Measurements from ENCODE around the gene TOMT.

TOMT gene

DNA sequence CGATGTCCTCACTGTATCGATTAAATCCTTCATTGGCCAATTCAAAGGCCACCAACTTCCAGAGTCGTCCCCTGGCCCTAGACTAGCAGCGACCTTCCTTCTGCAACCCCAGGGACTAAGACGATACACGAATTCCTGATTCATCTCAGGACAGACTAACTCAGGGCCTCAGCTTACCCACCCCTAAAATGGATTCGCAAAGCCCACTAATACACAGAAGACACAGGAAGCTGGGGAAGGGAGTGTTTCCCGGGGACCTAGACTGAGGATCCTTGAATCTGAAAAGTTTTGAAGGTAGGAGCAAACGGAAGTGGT lies 3.1 kb upstream of the TOMT start:
- H3K4me3 Mint-ChIP-seq: peak overlapping the region; percentile 96
- H3K27ac Mint-ChIP-seq: peak overlapping the region; percentile 92
- H3K4me1 Mint-ChIP-seq (ENCODE audit: low read depth): peaks cover 60% of the 10 kb centered on the region

DNA sequence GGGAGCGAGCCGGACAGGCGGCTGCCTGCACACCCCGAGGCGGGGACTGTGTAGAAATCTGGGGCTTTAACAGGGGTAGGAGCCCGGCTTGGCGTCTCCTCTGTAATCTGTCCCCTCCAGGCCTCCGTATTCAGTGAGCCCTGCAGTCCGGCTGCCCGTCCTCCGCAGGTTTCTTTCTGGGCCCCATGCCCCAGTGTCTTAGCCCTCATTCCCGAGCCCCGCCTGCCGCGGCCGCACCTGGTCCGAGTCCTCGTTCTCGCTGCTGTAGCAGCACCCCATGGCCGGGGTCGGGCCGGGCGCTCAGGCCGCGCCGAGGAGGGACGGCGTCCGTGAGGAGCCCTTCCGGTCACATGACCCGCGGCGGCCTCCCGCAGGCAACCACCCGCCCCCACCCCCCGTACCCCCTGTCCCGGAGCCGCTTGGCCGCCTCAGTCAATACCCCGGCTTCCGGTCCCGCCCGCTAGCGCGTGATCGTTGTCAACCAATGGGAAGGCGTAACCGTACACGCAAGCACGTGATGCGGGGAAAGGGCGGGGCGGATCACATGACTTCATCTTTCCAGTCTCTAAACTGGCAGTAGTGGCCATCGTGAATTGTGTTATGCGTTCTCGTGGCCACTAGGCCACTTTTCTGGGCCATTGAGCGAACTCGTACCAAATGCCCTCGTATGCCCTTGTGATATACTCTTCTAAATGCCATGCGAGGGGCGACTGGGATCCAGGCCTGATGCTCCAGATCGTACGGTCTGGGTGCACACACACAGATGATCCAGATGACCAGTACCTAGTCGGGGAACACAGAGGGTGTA lies 2.6 kb upstream of the TOMT start, which contains the start of gene LAMTOR1:
TSS of gene LAMTOR1 (minus strand) at position 352 of the 808 bp plus-strand sequence. CDS start at position 279, 73 bp downstream.
- Mint-ChIP-seq H3K27me3 (no peaks in the 10 kb centered on the region), H3K4me3 (peak within 1 kb of the TSS; percentile 96), H3K36me3 (ENCODE audit: low read depth) (peaks cover 86% of the 10 kb centered on the region), H3K27ac (peak within 1 kb of the TSS; percentile 92), H3K9me3 (peaks cover 5% of the 10 kb centered on the region), H3K4me1 (ENCODE audit: low read depth) (peaks cover 54% of the 10 kb centered on the region)
- intact Hi-C loops (cut with micrococcal nuclease): loop anchor here (1.0 to 5.0 kb wide), 3 partner anchors 9 to 119 kb away; partner anchors contain the start of genes ANAPC15 and INPPL1

More for the DNA sequence above, 3.1 kb upstream of the TOMT start:
- H3K9me3 Mint-ChIP-seq: peaks cover 5% of the 10 kb centered on the region
- peaks cover 86% of the 10 kb centered on the region for H3K36me3 Mint-ChIP-seq (ENCODE audit: low read depth)
- intact Hi-C loops (cut with micrococcal nuclease): loop anchor here (2.0 to 5.0 kb wide), 2 partner anchors 42 to 120 kb away; partner anchors contain the start of gene INPPL1
- no peaks in the 10 kb centered on the region for H3K27me3 Mint-ChIP-seq

DNA sequence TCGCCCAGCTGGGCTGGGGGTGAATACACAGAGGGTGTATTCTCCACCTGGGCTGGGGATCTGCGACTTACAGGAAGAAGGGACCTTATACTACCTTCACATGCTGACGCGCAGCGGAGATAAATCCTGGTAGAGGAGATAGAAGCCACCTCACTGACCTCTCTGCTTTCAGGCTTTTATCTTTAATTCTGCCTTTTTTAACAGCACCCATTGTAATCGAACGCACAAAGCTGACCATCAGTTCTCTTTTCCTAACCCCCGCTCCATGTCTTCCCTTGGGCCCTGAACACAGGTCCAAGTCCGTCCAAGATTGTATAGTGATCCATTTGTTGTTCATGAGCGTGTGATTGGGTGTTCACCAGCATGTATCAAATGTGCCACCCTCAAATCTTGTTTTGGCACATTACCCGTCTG lies 2.0 kb upstream of the TOMT start:
- H3K27me3 Mint-ChIP-seq: no peaks in the 10 kb centered on the region
- peaks cover 86% of the 10 kb centered on the region for H3K36me3 Mint-ChIP-seq (ENCODE audit: low read depth)
- peak overlapping the region; percentile 96 for H3K4me3 Mint-ChIP-seq
- intact Hi-C loops (cut with micrococcal nuclease): loop anchor here (1.0 to 5.0 kb wide), 3 partner anchors 9 to 119 kb away; partner anchors contain the start of genes ANAPC15 and INPPL1
- H3K9me3 Mint-ChIP-seq: peaks cover 5% of the 10 kb centered on the region
- peak overlapping the region; percentile 92 for H3K27ac Mint-ChIP-seq
- H3K4me1 Mint-ChIP-seq (ENCODE audit: low read depth): peaks cover 51% of the 10 kb centered on the region

DNA sequence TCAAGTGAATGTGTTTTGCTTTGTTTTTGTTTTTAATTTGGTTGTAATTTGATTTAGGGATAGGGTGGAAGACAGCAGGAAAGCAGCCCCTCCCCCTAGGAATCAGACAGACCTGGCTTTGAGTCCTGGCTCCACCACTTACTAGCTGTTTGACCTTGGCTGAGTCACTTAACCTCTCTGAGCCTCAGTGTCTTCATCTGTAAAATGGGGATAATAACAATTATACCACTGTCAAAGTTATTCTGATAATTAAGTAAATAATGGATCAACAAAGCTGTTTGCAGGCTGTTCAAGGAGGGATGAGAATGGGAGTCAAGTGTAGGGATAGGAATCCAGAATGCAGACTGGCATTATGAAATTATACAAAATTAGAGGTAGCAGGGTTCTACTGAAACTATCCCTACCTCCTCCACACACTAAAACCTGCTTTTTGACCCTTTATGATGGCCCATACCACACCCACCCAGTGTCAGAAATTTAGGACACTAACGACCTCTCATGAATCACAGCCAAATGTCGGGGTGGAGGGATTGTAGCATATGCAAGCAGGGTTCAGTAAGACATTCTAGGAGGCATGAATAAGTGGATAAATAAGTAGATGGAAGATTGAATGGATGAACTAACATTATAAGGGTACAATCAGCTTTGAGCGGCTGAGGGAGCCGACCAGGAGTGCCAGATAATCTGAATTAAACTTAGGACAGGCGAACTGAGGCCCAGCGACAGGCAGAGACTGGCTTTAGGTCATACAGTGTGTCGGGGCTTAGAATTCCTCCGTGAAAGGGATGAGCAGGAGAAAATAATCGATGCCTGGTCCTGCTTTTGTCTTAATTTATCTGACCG lies 5.8 kb downstream of the TOMT start:
- intact Hi-C loops (cut with micrococcal nuclease): loop anchor here (1.0 kb wide), 2 partner anchors 8 to 112 kb away; partner anchors contain the start of gene LAMTOR1
- H3K36me3 Mint-ChIP-seq (ENCODE audit: low read depth): peaks cover 41% of the 10 kb centered on the region
- peak overlapping the region; percentile 100 for H3K27ac Mint-ChIP-seq
- peaks cover 34% of the 10 kb centered on the region for H3K4me1 Mint-ChIP-seq (ENCODE audit: low read depth)
- peak overlapping the region; percentile 93 for H3K4me3 Mint-ChIP-seq
- H3K9me3 Mint-ChIP-seq: no peaks in the 10 kb centered on the region
- H3K27me3 Mint-ChIP-seq: no peaks in the 10 kb centered on the region

DNA sequence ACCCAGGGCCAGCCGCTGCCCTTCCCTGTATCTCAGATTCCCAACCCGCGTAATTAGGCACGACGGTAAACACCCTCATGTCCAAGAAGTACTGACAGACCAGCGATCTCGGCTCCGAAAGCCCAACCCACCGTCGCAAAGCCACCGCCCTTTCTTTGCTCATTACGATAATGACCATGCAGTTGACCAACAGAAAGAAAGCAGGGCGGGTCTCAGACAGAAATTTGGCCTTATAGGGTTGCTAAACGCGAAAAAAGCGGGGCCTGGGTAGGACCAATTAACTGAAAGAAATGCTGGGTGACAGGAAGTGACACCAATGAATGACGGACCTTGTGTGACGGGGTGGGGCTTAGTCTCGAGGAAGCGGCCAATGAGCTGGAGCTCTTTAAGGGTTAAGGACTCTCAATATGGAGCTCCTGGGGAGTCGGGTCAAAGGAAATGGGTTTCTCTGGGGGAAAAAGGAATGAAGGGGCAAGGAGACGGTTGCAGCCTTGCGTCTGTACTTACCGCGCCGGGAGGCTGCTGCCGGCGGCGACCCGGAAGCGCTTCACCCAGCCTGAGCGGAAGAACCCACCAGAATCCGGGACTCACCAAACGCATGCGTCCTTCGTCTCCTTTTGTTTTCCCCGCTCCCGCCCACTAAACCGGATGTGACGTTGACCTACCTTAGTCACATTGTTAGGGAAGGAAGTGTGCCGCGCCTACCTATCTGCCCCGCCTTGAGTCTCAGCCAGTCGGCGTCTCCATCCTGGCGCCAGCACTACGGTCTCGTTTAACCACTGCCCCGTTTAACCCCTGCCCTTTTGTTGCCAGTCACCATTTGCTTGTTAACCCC lies 6.6 kb downstream of the TOMT start, which contains the start of gene ANAPC15:
TSS of gene ANAPC15 (minus strand) at position 553 of the 835 bp plus-strand sequence. CDS start 1,419 bp downstream, outside the sequence.
- H3K4me3 Mint-ChIP-seq: peak within 1 kb of the TSS; percentile 93
- H3K27ac Mint-ChIP-seq: peak within 1 kb of the TSS; percentile 100
- peaks cover 39% of the 10 kb centered on the region for H3K4me1 Mint-ChIP-seq (ENCODE audit: low read depth)
- H3K9me3 Mint-ChIP-seq: no peaks in the 10 kb centered on the region
- H3K36me3 Mint-ChIP-seq (ENCODE audit: low read depth): peaks cover 38% of the 10 kb centered on the region
- H3K27me3 Mint-ChIP-seq: no peaks in the 10 kb centered on the region
- intact Hi-C loops (cut with micrococcal nuclease): loop anchor here (1.0 kb wide), 2 partner anchors 9 to 111 kb away; partner anchors contain the start of gene LAMTOR1

DNA sequence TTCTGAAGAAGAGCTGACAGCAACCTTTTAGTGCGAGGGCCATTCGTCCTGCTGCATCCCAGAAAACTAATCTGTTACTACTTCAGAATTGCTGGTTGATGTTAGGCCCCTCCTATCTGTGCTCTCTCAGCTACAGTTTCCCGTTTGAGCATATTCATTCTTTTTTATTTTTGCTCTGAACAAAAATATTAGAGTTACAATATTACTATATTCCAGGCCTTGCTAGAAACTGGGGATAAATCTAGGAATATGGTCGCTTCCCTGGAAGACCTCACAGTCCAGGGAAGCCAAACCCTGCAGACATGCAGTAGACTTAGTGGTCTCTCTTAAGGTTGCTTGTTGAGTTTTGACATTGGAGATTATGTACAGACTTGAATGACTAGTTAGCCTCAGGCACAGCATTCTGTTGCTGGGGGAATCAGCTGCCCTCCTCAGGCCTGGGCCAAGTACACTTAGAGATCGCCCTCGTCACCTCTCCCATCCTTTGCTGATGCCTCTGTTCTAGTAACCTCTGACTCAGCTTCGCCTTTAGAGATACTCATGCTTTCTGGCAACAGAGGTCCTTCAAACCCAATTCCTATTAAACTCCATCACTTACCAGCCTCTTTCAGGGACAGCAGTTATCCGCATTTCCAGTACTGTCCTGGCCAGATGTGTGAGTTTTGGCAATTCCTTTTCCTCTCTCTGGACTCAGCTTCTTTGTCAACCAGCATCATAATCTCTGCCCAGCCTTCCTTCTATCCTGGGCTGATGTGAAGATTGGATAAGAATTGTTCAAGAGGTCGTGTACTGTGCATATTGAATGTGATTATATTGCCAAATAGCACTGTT lies 7.5 kb downstream of the TOMT start:
- Mint-ChIP-seq H3K27me3 (no peaks in the 10 kb centered on the region), H3K4me1 (ENCODE audit: low read depth) (peaks cover 39% of the 10 kb centered on the region), H3K36me3 (ENCODE audit: low read depth) (peaks cover 30% of the 10 kb centered on the region), H3K4me3 (peak overlapping the region; percentile 93), H3K27ac (peak overlapping the region; percentile 100), H3K9me3 (no peaks in the 10 kb centered on the region)
- intact Hi-C loops (cut with micrococcal nuclease): loop anchor here (1.0 kb wide), 2 partner anchors 10 to 110 kb away; partner anchors contain the start of gene LAMTOR1

DNA sequence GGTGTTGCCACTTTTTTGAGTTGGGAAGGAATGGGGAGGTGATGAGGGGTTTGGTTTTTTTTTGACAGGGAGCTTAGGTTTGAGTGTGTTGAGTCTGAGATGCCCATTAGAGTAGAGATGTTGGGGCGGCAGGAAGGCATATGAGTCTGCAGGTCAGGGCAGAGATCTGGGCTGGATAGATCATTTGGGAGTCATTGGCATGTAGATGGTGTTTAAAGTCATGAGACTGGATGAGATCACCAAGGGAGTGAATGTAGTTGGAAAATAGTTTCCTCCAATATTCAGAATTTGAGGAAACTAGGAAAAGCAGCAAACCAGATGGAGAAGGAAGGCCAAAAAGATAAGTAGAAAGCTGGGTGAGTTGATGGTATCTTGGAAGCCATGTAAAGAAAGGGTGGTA lies 8.8 kb downstream of the TOMT start:
- peaks cover 16% of the 10 kb centered on the region for H3K36me3 Mint-ChIP-seq (ENCODE audit: low read depth)
- H3K4me3 Mint-ChIP-seq: no peak overlapping the region
- H3K27me3 Mint-ChIP-seq: no peaks in the 10 kb centered on the region
- intact Hi-C loops (cut with micrococcal nuclease): no loop called here
- peak overlapping the region; percentile 100 for H3K27ac Mint-ChIP-seq
- peaks cover 50% of the 10 kb centered on the region for H3K4me1 Mint-ChIP-seq (ENCODE audit: low read depth)
- no peaks in the 10 kb centered on the region for H3K9me3 Mint-ChIP-seq

DNA sequence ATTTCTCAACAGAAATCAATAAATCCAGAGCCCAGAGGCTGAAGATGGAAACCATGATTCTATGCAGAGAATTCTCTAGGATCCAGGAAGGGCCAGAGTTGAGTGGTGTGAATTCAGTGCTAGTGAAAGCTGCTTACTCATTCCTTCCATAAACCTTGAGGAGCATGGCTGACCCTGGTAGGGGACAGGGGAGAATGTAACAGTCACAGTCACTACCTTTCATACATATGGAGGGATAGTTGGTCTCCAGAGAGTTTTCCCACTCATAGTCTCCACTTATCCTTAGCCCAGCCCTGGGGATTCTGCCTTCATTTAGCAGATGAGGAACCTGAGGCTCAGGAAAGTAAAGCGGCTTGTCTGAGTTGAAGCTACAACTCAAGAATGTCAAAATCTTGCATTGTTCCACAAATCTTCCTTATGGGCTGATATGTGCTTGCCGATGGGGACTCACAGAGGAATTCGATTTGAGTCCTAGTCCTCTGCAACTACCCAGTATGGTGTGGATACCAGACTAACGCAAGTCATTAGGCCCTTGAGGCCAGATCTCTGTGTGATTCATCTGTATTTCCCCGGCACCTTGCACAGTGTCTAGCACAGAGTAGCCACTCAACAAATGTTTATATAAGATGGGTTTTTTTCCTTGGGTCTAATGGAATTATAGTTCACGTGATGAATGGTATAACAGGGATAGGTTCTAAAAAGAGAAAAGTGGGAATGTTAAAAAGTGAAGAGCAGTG lies 10.5 kb downstream of the TOMT start:
- Mint-ChIP-seq H3K36me3 (ENCODE audit: low read depth) (peaks cover 6% of the 10 kb centered on the region), H3K9me3 (no peaks in the 10 kb centered on the region), H3K4me3 (no peak overlapping the region), H3K27me3 (no peaks in the 10 kb centered on the region), H3K27ac (no peak overlapping the region), H3K4me1 (ENCODE audit: low read depth) (peaks cover 40% of the 10 kb centered on the region)
- intact Hi-C loops (cut with micrococcal nuclease): no loop called here

DNA sequence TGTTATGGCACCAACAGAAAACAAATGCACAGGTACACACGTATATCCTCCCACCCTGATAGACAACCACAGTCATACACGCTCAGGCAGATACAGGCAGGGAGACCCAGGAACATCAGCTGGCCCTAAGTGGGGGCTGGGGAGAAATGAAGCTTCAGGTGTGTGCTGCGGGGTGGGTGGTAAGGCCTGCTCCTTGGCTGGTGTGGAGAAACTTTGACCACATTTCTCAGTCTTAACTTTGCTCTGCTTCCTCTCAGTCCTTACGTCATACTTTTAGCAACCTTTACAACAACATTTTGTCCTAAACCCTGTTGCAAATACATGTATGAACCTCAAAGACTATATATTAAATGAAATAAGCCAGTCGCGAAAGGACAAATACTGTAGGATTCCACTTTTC lies 13.5 kb downstream of the TOMT start:
- peak overlapping the region; percentile 8 for H3K27ac Mint-ChIP-seq
- peaks cover 34% of the 10 kb centered on the region for H3K4me1 Mint-ChIP-seq (ENCODE audit: low read depth)
- H3K9me3 Mint-ChIP-seq: no peaks in the 10 kb centered on the region
- no peak overlapping the region for H3K4me3 Mint-ChIP-seq
- H3K27me3 Mint-ChIP-seq: no peaks in the 10 kb centered on the region
- H3K36me3 Mint-ChIP-seq (ENCODE audit: low read depth): no peaks in the 10 kb centered on the region
- intact Hi-C loops (cut with micrococcal nuclease): no loop called here

DNA sequence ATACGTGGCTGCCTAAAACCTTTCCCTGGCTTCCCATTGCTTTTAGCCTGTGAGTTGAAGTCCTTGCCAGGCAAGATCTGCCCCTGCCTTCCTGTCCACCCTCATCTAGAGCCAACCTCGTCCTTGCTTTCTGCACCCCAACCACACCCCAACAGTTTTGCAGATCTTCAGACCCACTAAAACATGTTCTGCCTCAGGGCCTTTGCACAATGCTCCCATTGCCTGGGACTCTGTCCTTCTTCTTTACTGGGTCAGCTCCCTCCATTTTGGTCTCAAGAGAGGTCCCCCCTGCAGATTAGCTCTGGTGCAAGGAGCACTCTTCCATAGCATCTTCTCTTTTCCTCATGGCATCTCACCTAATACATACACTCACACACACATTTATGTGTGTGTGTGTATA lies 15.2 kb downstream of the TOMT start:
- Mint-ChIP-seq H3K9me3 (no peaks in the 10 kb centered on the region), H3K27ac (no peak overlapping the region), H3K27me3 (no peaks in the 10 kb centered on the region), H3K36me3 (ENCODE audit: low read depth) (no peaks in the 10 kb centered on the region), H3K4me1 (ENCODE audit: low read depth) (peaks cover 37% of the 10 kb centered on the region), H3K4me3 (no peak overlapping the region)
- intact Hi-C loops (cut with micrococcal nuclease): no loop called here

DNA sequence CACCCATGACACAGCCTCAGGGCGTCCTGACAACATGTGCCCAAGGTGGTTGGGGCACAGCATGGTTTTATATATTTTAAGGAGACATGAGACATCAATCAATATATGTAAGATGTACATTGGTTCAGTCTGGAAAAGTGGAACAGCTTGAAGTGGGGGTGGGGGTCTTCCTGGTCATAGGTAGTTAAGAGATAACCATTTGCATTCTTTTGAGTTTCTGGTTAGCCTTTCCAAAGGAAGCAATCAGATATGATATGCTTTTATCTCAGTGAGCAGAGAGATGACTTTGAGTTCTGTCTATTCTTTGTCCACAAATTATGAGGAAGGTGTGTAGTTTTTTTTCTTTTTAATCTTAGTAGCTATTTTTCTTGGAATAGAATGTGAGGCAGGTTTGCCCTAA lies 16.9 kb downstream of the TOMT start:
- Mint-ChIP-seq H3K27ac (no peak overlapping the region), H3K36me3 (ENCODE audit: low read depth) (no peaks in the 10 kb centered on the region), H3K27me3 (no peaks in the 10 kb centered on the region), H3K4me3 (no peak overlapping the region), H3K9me3 (no peaks in the 10 kb centered on the region), H3K4me1 (ENCODE audit: low read depth) (peaks cover 29% of the 10 kb centered on the region)
- intact Hi-C loops (cut with micrococcal nuclease): no loop called here

DNA sequence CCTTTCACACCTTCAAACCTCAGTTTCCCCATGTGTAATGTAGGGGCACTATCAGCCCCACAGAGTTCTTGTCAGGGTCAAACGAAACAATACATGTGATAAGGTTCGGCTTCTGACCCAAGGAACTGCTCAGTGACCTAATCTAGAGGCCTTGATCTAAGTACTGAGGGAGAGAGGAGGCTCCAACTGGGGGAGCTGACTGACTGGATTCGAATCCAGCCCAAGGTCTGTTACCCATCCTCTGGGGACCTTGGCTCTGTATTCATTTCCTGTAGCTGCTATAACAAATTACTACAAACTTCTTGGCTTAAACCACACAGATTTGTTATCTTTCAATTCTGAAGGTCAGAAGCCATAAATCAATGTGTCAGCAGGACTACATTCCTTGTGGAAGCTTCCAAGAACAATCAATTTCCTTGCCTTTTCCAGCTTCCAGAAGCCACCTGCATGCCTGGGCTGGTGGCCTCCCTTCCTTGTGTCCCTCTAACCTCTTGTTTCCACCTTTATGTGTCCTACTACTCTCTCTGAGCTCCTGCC lies 17.5 kb downstream of the TOMT start:
- Mint-ChIP-seq H3K4me1 (ENCODE audit: low read depth) (peaks cover 29% of the 10 kb centered on the region), H3K9me3 (peaks cover 2% of the 10 kb centered on the region), H3K27me3 (no peaks in the 10 kb centered on the region), H3K36me3 (ENCODE audit: low read depth) (no peaks in the 10 kb centered on the region), H3K4me3 (no peak overlapping the region), H3K27ac (no peak overlapping the region)
- intact Hi-C loops (cut with micrococcal nuclease): no loop called here

Data from dendritic cell treated with granulocyte-macrophage colony-stimulating factor and Interleukin-4, amounts not matched to agents 40 ng/mL and 50 ng/mL, for 4 days (primary cell).